Epithelial cell of esophagus (primary cell): ENCODE data around the gene SPRYD7.
"Not testable (repeated sequence)": the region's sequence is repeated elsewhere in the genome, so short reads cannot be mapped to it uniquely, and the experiment has no call there.

ENCODE experiments used
- DNase-seq: peaks from one replicate; pipeline ENCODE4 v3.0.0; 2010; ENCODE audit warnings: low read depth
- H3K4me3 ChIP-seq: 2 replicates; pipeline ENCODE4 v1.5.1; 2011; ENCODE audit warnings: mild to moderate bottlenecking, low read length, control low read depth
- CTCF ChIP-seq: IDR thresholded peaks from 2 replicates; pipeline ENCODE4 v1.5.1; 2011; ENCODE audit warnings: low read depth, mild to moderate bottlenecking, low read length, control low read depth, inconsistent platforms; ENCODE audit not compliant: insufficient read depth; ENCODE audit errors: missing control alignments

SPRYD7 gene

GRCh38 chr13:49932066-49932465 lies 4.1 kb downstream of the SPRYD7 start:
- no peak overlapping the region for H3K4me3 ChIP-seq
- no peak for TF ChIP-seq CTCF

GRCh38 chr13:49927755-49928154 lies 8.4 kb downstream of the SPRYD7 start:
- no peak for TF ChIP-seq CTCF
- H3K4me3 ChIP-seq = no peak overlapping the region
- no peak for DNase-seq

More at GRCh38 chr13:49932066-49932465, 4.1 kb downstream of the SPRYD7 start:
- DNase-seq = no peak

GRCh38 chr13:49925881-49926418 lies 10.2 kb downstream of the SPRYD7 start:
- H3K4me3 ChIP-seq = no peak overlapping the region
- DNase-seq = no peak
- no peak for TF ChIP-seq CTCF

GRCh38 chr13:49922301-49922700 lies 13.8 kb downstream of the SPRYD7 start:
- no peak overlapping the region for H3K4me3 ChIP-seq
- no peak for DNase-seq
- no peak for TF ChIP-seq CTCF

GRCh38 chr13:49920969-49921368 lies 15.2 kb downstream of the SPRYD7 start:
- not testable (repeated sequence) for DNase-seq, H3K4me3 ChIP-seq

- not testable (repeated sequence) for DNase-seq, H3K4me3 ChIP-seq
These were observed 18.0 kb downstream of the SPRYD7 start for GRCh38 chr13:49918106-49918505.

GRCh38 chr13:49914947-49915346 lies 21.2 kb downstream of the SPRYD7 start:
- DNase-seq = no peak
- no peak for TF ChIP-seq CTCF
- no peak overlapping the region for H3K4me3 ChIP-seq

GRCh38 chr13:49908637-49909036 lies 27.5 kb downstream of the SPRYD7 start:
- no peak overlapping the region for H3K4me3 ChIP-seq
- DNase-seq = no peak
- TF ChIP-seq CTCF = no peak
